HG03025 (cell line): ENCODE data around the gene UHRF1.
"Not testable (repeated sequence)": the region's sequence is repeated elsewhere in the genome, so short reads cannot be mapped to it uniquely, and the experiment has no call there.

Source experiments
- ATAC-seq: cut with Tn5 transposase; IDR thresholded peaks from one replicate; pipeline ENCODE4 v1.9.1; 2021; ENCODE audit warnings: mild to moderate bottlenecking, moderate library complexity; ENCODE audit not compliant: unreplicated experiment, low FRiP score

The UHRF1 gene

GRCh38 chr19:4930664-4931063 lies 21.4 kb downstream of the UHRF1 start:
- no peak for ATAC-seq

- no peak for ATAC-seq
These were observed 23.4 kb downstream of the UHRF1 start for GRCh38 chr19:4932711-4933110.

GRCh38 chr19:4933528-4933927 lies 24.2 kb downstream of the UHRF1 start:
- ATAC-seq = no peak

- no peak for ATAC-seq
These were observed 26.1 kb downstream of the UHRF1 start for GRCh38 chr19:4935444-4935843.

GRCh38 chr19:4937060-4937459 lies 27.8 kb downstream of the UHRF1 start:
- ATAC-seq = no peak

- ATAC-seq = not testable (repeated sequence)
These were observed 29.2 kb downstream of the UHRF1 start for GRCh38 chr19:4938461-4938860.

GRCh38 chr19:4939466-4939865 lies 30.2 kb downstream of the UHRF1 start:
- no peak for ATAC-seq

GRCh38 chr19:4941638-4942169 lies 32.4 kb downstream of the UHRF1 start:
- not testable (repeated sequence) for ATAC-seq

- not testable (repeated sequence) for ATAC-seq
These were observed 41.3 kb downstream of the UHRF1 start for GRCh38 chr19:4950650-4951049.

- no peak for ATAC-seq
These were observed 42.4 kb downstream of the UHRF1 start for GRCh38 chr19:4951656-4952055.

- ATAC-seq = no peak
These were observed 43.6 kb downstream of the UHRF1 start for GRCh38 chr19:4952945-4953344.

- not testable (repeated sequence) for ATAC-seq
These were observed 45.2 kb downstream of the UHRF1 start for GRCh38 chr19:4954320-4955149.

GRCh38 chr19:4955274-4955673 lies 46.0 kb downstream of the UHRF1 start:
- no peak for ATAC-seq

- no peak for ATAC-seq
These were observed 48.7 kb downstream of the UHRF1 start for GRCh38 chr19:4957981-4958380.

- no peak for ATAC-seq
These were observed 52.9 kb downstream of the UHRF1 start for GRCh38 chr19:4962085-4962619.

- ATAC-seq = no peak
These were observed 55.8 kb downstream of the UHRF1 start for GRCh38 chr19:4965061-4965460.

- no peak for ATAC-seq
These were observed 57.3 kb downstream of the UHRF1 start for GRCh38 chr19:4966591-4966990.

GRCh38 chr19:4967738-4968461 lies 58.6 kb downstream of the UHRF1 start:
- ATAC-seq = no peak

GRCh38 chr19:4968462-4969291 lies 59.4 kb downstream of the UHRF1 start, which contains the start of gene KDM4B:
TSS of gene KDM4B (plus strand) at chr19:4969113. CDS start at chr19:5032891, 63,778 bp downstream.
- peak; percentile 92 for ATAC-seq

GRCh38 chr19:4969292-4969771 lies 60.0 kb downstream of the UHRF1 start:
- no peak for ATAC-seq
